HG03095 (cell line): ENCODE results near the gene LFNG.
"Not testable (repeated sequence)": the region's sequence is repeated elsewhere in the genome, so short reads cannot be mapped to it uniquely, and the experiment has no call there.

Experiments used
- ATAC-seq: cut with Tn5 transposase; IDR thresholded peaks from one replicate; pipeline ENCODE4 v1.9.1; 2021; ENCODE audit warnings: moderate library complexity; ENCODE audit not compliant: unreplicated experiment

Gene LFNG

DNA sequence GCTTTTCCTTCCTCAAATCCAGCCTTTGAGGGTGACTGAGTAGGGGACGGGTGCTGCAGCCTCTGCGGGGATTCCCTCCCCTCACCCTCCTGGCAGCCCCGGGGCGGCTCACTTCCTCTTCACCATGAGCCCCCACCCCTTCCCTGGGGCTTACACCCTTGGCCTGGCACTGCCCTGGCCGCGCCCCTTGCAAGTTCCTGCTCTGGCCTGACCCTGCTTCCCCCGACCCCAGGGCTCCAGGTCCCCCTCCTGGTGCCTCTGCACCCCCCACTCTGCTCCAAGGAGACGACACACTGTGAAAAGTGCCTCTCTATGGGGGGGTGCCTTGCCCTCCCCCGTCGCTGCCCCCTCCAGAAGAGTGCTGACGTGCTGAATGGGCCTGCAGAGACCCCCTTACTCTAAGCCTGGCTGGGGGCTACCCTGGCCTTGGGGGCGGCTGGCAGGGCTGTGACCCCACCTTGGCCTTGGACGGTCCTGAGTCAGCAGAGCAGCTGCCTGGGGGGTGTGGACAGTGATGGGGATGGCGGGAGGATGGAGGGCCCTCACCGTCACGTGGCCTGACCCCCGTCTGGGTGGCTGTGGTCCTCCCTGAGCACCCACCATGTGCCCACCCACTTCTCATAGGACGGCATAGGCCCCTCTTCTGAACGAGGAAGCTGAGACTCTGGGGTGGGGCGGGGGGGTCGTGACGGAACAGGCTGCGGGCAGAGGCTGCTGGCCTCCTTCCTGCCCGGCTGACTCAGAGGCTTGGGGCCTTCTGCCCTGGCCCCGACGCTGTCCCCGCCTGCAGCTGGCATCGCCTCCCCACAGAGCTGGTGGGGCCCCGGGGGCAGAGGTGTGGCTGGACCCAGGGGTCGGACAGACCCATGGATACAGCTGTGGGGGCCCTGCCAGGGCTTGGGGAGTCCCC is 9.8 kb downstream of the LFNG start:
- no peak for ATAC-seq

DNA sequence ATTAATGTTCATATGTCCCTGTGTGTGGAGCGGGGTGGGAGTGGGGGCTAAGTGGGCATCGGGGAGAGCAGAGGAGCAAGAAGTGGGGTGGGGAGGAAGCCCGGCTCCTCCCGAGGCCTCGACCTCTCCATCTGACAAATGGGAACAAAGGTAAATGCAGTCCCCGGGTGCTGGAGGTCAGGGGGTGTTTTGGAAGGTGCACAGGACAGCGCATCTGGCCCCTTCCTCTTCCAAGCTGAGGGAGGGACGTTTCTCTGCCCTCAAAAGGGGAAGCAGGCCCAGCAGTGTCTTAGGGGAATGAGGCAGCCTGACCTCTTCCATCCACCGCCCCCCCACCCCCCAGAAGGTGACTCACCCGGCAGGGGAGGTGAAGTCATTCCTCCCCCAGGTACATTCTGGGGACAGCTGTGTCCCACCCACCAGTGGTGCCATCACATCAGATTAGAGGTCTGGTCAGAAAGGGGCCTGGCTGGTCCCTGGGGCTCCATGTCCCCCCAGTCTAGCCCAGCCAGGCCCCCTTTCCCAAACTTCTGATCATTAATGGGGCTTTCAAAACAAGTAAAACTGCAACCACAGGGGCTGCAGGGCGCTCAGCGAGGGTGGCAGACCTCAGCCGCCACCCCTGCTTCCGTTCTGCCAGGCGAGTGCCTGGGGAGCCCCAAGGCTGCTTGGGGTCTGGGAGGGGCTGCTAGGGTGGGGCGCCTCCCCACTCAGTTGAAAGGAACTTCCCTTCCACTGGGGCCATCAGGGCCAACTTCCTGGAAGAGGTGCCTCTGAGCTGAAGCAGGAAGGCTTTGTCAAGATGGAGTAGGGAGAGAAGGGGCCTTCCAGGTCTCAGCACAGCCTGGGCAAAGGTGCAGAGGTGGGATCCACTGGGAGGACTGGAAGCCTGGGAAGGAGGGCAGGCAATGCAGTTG is 10.8 kb downstream of the LFNG start:
- ATAC-seq: peak; percentile 35

DNA sequence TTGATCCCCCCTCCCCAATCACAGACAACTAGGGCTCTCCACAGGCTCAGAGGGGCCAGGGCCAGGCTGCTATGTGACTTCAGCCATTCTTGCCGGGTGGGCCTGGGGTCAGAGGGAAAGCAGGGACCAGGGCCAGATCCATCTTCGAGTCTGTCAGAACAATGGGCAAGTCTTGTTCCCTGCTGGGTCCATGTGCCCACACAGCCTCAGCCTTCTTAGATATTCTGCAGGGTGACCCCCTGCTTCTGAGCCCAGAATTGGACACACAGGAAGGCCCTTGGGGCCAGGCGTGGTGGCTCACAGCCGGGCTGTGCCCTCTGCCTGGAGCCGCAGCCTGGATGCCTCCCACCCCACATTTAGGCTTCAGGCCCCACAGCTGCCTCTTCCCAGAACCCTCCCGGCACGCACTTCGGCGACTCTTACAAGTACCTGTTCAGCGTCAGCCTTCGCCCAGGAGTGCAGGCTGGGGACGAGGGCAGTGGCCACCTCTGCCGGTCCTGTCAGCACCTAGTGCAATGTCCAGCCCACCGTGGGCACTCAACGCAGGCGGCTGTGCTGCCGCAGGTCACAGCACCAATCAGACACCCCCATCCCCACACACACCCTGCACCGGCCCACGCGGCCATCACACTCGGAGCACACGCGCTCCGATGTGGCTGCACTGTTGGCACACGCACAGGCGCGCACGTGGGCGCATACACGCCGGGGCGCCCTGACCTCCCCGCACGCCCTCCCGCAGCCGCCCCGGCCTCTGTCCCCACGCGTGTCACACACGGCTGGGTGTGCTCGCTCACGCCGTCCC is 11.6 kb downstream of the LFNG start:
- not testable (repeated sequence) for ATAC-seq

DNA sequence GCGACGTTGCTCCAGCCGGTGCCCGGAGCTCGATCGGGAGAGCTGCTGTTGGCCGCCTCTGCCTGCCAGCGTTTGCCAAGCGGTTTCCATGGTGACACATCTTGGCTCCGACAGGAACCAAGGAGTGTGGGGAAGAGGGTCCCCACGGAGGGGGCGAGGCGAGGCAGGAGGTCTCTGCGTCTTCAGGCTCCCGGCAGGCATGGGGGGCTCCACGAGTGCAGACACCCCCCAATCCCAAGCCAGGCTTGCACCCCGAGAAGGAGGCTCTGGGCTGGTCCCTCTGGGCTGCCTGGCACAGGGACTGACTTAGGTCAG is 12.2 kb downstream of the LFNG start:
- not testable (repeated sequence) for ATAC-seq

DNA sequence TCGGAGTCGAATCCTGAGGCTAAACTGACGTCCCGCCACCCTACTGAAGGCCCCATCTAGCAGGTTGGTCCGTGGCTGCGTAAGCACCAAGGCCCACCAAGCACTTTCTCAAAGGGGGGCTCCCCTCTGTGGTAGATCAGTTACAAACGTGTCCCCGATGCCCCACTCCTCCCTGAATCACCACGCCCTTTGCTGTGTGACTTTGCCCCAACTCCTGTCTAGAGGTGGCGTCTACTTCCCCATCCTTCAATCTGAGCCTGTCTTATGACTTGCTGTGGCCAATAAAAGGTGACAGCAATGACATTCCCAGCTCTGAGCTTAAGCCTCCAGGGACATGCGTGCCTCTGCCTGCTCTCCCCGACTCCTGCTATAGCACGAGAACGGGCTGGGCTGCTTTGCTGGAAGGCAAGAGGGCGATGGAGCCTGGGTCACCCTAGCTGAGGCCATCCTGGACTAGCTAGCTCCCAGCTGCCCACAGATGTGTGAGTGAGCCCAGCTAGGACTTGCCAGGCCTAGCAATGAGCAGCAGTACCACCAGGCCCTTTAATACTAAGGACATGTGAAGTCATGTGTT is 12.7 kb downstream of the LFNG start:
- not testable (repeated sequence) for ATAC-seq

DNA sequence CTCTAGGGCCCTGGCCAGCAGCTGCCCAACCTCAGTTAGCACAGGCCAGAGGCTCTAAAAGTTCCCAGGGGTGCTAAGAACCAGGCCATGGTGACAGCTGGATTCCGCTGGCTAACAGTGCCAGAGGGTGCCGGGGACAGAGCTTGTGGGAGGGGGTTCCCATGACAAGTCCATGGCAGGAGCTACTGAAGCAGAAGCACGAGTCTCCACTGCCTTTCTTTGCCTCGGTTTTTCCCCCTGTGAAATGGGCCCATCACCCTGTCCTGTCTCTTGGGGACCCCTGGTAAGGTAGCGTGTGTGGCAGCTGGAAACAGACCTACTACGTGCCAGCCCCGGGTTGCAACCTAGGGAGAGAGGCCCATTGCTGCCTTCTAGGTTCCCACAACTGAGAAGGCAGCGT is 13.2 kb downstream of the LFNG start:
- not testable (repeated sequence) for ATAC-seq

DNA sequence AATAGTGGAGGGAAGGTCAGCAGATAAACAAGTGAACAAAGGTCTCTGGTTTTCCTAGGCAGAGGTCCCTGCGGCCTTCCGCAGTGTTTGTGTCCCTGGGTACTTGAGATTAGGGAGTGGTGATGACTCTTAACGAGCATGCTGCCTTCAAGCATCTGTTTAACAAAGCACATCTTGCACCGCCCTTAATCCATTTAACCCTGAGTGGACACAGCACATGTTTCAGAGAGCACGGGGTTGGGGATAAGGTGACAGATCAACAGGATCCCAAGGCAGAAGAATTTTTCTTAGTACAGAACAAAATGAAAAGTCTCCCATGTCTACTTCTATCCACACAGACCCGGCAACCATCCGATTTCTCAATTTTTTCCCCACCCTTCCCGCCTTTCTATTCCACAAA is 14.0 kb downstream of the LFNG start:
- ATAC-seq: not testable (repeated sequence)

DNA sequence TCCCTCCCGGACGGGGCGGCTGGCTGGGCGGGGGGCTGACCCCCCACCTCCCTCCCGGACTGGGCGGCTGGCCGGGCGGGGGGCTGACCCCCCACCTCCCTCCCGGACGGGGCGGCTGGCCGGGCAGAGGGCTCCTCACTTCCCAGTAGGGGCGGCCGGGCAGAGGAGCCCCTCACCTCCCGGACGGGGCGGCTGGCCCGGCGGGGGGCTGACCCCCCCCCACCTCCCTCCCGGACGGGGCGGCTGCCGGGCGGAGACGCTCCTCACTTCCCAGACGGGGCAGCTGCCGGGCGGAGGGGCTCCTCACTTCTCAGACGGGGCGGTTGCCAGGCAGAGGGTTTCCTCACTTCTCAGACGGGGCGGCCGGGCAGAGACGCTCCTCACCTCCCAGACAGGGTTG is 14.6 kb downstream of the LFNG start:
- not testable (repeated sequence) for ATAC-seq

DNA sequence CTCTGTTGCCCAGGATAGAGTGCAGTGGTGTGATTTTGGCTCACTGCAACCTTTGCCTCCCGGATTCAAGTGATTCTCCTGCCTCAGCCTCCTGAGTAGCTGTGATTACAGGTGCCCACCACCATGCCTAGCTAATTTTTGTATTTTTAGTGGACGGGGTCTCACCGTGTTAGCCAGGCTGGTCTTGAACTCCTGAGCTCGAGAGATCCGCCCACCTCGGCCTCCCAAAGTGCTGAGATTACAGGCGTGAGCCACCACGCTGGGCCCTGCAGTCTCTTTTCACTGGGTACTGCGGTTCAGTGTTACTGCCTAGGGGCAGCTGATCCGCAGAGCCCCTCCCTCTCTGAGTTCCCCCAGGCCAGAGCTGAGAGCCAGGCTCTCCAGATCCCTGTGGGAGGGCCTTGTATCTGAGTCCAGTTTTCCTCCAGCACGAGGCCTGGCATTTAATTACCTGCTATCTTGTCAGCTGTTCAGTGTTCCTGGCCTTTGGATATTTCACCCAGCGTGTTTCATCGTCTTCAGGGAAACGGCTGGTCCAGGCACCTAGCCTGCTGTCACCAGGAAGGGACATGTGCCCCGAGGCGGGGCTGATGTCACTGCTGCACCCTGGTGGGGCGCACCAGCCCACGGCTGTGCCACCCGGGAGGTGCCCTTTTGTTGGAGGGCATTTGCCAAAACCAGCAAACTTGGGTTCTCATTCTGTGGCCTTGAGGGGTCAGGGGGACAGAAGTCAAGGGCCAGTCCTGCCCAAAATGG is 16.5 kb downstream of the LFNG start:
- not testable (repeated sequence) for ATAC-seq

DNA sequence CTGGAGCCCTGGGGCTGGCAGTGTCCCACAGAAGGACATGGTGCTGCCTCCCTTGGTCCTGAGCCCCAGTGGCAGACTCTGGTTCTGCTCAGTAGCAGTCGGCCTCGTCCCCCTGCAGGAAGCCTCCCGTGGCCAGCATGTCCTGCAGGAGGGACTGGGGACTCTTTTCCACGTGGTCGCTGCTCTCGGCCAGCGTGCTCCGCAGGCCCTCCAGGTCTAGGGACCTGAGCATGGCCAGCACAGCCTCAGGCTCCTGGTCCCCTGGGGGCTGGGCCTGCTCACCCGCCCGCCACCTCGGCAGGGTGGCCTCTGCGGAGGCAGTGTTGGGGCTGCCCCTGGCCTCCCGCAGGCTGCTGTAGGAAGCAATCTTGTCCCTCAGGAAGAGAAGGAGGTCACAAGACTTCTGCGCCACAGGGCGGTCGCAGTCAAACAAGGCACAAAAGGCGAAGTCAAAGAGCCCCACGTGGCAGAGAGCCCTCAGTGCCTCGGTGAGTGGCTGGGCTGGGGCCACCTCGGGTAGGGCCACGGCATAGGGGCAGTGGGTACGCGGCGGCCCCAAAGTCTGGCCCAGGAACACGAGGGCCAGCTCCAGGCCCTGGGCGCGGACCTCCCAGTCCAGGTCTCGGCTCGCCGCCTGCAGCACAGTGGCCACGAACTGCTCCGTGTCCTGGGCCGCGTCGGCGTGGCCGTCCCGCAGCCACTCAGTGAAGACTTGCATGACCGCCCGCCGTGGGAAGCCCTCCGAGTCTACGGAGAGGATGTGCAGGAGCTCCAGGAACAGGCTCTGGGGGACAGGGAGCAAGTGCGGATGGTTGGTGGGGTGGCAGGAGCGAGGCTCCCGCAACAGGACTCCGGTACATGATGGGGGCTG is 18.6 kb downstream of the LFNG start:
- ATAC-seq: no peak

DNA sequence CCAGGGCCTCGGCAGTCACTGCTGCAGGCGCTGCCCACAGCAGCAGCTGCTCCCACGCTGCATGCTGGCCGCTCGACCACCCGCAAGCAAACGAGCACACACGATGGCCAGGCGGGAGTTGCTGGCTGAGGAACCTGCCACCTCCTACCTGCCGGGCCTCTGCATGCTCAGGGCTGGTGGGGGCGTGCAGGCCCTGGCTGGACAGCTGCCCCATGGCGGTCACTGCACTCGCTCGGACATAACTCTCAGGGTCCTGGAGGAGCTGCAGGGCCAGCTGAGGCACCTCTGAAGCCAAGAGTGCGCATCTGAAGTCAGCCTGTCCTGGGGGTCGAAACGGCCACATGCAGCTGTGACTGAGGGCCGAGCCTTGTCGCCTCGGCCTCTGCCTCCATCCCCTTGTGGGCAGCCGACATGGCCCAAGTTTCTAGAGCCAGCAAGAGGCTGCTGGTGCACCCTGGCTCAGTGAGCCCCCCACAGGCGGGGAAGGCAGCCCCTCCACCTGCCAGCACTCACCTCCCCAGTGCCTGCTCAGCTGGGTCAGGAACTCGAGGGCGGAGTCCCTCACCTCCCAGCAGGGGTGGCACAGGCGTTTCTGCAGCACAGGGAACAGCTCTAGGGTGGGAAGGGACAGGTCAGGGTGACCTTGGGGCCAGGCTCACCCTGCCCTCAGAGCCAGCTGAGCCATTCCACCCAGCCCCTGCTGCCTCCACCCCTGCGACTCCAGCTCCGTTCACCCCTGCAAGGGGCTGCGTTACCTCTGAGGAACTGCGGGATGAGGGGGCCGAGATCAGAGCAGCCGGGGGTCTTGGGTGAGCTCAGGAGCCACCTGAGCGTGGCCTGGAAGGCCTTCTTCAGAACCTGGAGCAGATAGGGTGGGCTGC is 19.7 kb downstream of the LFNG start:
- ATAC-seq: no peak

DNA sequence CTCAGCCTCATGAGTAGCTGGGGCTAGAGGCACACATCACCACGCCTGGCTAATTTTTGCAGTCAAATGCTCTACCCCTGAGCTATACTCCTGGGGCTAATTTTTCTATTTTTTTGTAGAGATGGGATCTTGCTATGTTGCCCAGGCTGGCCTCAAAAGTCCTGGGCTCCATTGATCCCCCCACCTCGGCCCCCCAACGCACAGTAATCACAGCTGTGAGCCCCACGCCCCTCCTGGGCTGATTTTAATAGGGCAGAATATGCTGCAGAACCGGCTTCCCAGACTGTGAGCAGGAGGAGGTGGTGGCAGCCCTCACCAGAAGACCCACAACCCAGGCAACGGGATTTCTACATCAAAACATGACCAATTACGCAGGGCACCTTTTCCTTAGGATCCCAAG is 20.6 kb downstream of the LFNG start:
- no peak for ATAC-seq

DNA sequence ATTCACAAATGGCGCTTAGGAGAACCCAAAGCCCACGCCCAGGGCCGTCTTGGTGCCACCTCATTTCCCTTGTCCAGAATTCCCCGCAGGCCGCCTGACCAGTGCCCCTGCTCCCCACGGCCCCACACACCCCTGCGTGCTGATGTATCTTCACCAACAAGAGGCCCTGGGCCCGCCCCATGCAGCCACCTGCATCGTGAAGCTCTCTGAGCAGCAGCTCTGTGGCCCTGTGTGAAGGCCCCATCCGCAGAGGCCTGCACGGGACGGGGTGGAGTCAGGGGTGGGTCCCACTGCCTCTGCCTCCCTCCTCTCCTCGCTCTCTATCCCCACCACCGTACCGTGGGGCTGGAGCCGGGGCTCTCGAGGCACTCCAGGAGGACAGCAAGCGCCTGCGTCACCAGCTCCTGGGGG is 21.1 kb downstream of the LFNG start:
- ATAC-seq: no peak

DNA sequence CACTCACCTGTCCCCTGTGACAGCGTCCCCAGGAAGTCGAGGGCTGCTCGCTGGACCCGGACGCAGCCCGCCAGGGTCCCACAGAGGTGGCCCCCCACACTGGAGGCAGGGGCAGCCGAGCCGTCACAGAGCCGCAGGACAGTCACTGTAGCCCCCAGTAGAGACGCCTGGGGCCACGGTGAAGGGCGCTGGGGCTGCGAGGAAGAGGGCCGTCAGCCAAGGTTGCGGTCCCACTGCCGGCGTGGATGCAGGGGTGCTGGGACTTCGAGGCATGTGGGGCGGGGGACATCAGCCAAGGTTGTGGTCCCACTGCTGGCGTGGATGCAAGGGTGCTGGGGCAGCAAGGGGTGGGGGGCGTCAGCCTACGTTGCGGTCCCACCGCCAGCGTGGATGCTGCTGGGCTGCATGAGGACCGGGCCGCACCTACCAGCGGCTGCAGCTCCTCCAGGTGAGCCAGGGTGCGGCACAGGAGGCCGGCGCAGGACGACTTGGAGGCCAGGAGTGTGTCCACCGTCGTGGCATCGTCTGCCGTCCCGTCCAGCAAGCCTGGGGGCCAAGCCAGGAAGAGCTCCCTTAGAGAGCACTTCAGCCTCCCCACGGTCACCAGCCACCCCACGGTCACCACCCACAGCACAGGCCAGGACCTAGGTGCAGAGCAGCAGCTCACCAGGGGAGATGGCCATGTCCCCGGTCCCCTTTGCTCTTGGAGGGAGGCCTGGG is 21.9 kb downstream of the LFNG start:
- ATAC-seq: no peak

DNA sequence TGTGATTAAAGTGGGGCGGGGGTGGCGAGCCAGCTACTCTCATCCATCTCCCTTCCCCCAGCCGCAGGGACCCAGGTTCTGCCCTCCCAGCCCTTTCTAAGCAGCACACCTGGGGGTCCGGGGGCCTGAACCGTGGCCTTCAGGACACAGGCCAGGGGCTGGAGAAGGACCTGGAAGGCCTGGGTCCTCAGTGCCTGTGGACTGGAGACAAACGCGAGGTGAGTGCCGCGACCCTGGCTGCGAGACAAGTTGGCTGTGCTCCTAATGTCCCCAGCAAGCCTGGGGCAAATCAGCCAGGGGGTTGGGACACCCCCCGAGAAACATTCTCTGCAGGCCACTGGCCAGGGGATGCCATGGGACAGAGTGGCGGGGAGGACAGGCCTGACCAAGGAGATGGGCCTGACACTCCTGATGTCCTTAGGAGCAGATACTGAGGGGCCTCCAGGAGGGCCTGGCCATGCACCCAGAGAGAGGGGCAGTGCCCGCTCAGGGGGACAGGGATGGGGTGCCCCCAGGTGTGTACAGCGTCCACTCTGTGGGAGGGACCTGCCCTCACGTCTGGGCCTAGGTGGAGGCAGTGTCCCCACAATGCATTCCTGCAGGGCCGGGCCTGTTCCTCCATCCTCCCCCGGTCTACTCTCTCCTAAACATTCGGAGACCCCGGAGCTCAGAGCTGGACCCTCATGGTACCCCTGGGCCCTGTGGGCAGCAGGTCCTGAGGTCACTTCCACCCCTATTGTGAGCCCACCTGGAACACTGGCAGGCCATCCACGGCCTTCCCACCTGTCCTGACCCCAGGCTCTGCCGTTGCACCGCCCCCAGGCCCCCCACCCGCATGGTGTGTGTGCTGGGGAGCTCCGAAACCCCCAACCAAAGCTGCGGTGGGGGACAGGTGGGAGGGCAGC is 22.7 kb downstream of the LFNG start:
- no peak for ATAC-seq
